GM19099 (cell line): Measurements from ENCODE around the gene MORN1.

Source experiments
- POLR2A ChIP-seq: IDR thresholded peaks from 3 replicates; pipeline ENCODE4 v1.6.1; 2011; ENCODE audit warnings: low read depth; ENCODE audit not compliant: insufficient read length; ENCODE audit errors: extremely low read depth

Gene MORN1

GRCh38 chr1:2314803-2315673, 76.3 kb downstream of the MORN1 start:
- peak; percentile 49 for TF ChIP-seq POLR2A

- no peak for TF ChIP-seq POLR2A
Measured at GRCh38 chr1:2314273-2314802, 77.0 kb downstream of the MORN1 start.

- no peak for TF ChIP-seq POLR2A
Measured at GRCh38 chr1:2313651-2314261, 77.6 kb downstream of the MORN1 start.

GRCh38 chr1:2312515-2313301, 78.6 kb downstream of the MORN1 start:
- no peak for TF ChIP-seq POLR2A

- no peak for TF ChIP-seq POLR2A
Measured at GRCh38 chr1:2312160-2312514, 79.2 kb downstream of the MORN1 start.

GRCh38 chr1:2311184-2312032, 79.9 kb downstream of the MORN1 start:
- TF ChIP-seq POLR2A, result no peak

- TF ChIP-seq POLR2A, result no peak
Measured at GRCh38 chr1:2310332-2311183, 80.8 kb downstream of the MORN1 start.

- TF ChIP-seq POLR2A, result no peak
Measured at GRCh38 chr1:2308844-2309243, 82.5 kb downstream of the MORN1 start.

GRCh38 chr1:2307972-2308371, 83.4 kb downstream of the MORN1 start:
- TF ChIP-seq POLR2A, result no peak

- no peak for TF ChIP-seq POLR2A
Measured at GRCh38 chr1:2307064-2307605, 84.2 kb downstream of the MORN1 start.

GRCh38 chr1:2306151-2306978, 85.0 kb downstream of the MORN1 start:
- TF ChIP-seq POLR2A, result no peak

- TF ChIP-seq POLR2A, result no peak
Measured at GRCh38 chr1:2304921-2305681, 86.3 kb downstream of the MORN1 start.

GRCh38 chr1:2304282-2304681, 87.1 kb downstream of the MORN1 start:
- no peak for TF ChIP-seq POLR2A
